HepG2 (cell line): ENCODE measurements around the gene SDR42E2. TPM values are rescaled to one million over a fixed set of nuclear protein-coding genes. Genes with fewer than 3 reads are reported as not detected.

Experiments
- ASH2L ChIP-seq: fragments of 300-600, 200-600 bp; sonication (generic); IDR thresholded peaks from 2 replicates; pipeline ENCODE4 v1.7.0; 2017; ENCODE audit warnings: low read depth, mild to moderate bottlenecking, moderate library complexity, mixed read lengths, low read length; ENCODE audit not compliant: insufficient read length
- GABPB1 ChIP-seq: IDR thresholded peaks from 2 replicates; pipeline ENCODE4 v1.6.1; 2016; ENCODE audit warnings: mild to moderate bottlenecking, missing genetic modification reagents, moderate library complexity, missing compliant biosample characterization
- GLI4 ChIP-seq: sonication (generic); formaldehyde crosslinking; IDR thresholded peaks from 2 replicates; pipeline ENCODE4 v1.5.1; 2020; ENCODE audit warnings: missing genetic modification reagents, mild to moderate bottlenecking, moderate library complexity, borderline replicate concordance
- HIVEP1 ChIP-seq: sonication (generic); formaldehyde crosslinking; IDR thresholded peaks from 2 replicates; pipeline ENCODE4 v1.4.0; 2020; ENCODE audit warnings: mild to moderate bottlenecking, missing genetic modification reagents
- KDM4B ChIP-seq: sonication (generic); formaldehyde crosslinking; IDR thresholded peaks from 2 replicates; pipeline ENCODE4 v1.4.0; 2020; ENCODE audit warnings: missing genetic modification reagents
- KMT2B ChIP-seq: IDR thresholded peaks from 2 replicates; pipeline ENCODE4 v1.6.1; 2016; ENCODE audit warnings: missing genetic modification reagents, missing compliant biosample characterization
- MXD1 ChIP-seq: sonication (generic); formaldehyde crosslinking; IDR thresholded peaks from 2 replicates; pipeline ENCODE4 v1.4.0; 2020; ENCODE audit warnings: mild to moderate bottlenecking, missing genetic modification reagents
- RCOR2 ChIP-seq: IDR thresholded peaks from 2 replicates; pipeline ENCODE4 v1.6.1; 2016; ENCODE audit warnings: missing biosample characterization, missing genetic modification reagents
- SOX6 ChIP-seq, 2 experiments: fragments of 450-650 bp in 1 of 2; sonication (generic) in 1 of 2; formaldehyde crosslinking in 1 of 2; IDR thresholded peaks; 2 replicates each; pipeline versions ENCODE4 v1.4.0 to v1.6.1; 2017 to 2020; ENCODE audit warnings: antibody characterized with exemption in 1 of 2, mild to moderate bottlenecking in 1 of 2, missing genetic modification reagents in 1 of 2
- TCF7L2 ChIP-seq: IDR thresholded peaks from 2 replicates; pipeline ENCODE4 v1.6.1; 2011; ENCODE audit warnings: mild to moderate bottlenecking, low read depth, low read length, moderate library complexity
- THAP7 ChIP-seq: sonication (generic); formaldehyde crosslinking; IDR thresholded peaks from 2 replicates; pipeline ENCODE4 v1.8.1; 2023; ENCODE audit warnings: mild to moderate bottlenecking, missing genetic modification reagents
- U2AF1 ChIP-seq: fragments of 200-400 bp; formaldehyde crosslinking; optimal IDR thresholded peaks from 2 replicates; pipeline ENCODE3; 2017; ENCODE audit warnings: mild to moderate bottlenecking, low read depth, low read length
- ZBTB10 ChIP-seq: sonication (generic); formaldehyde crosslinking; IDR thresholded peaks from 2 replicates; pipeline ENCODE4 v1.4.0; 2020; ENCODE audit warnings: missing genetic modification reagents, borderline replicate concordance
- ZNF264 ChIP-seq: sonication (generic); formaldehyde crosslinking; IDR thresholded peaks from 2 replicates; pipeline ENCODE4 v1.4.0; 2020; ENCODE audit warnings: missing genetic modification reagents
- ZNF446 ChIP-seq: sonication (generic); formaldehyde crosslinking; IDR thresholded peaks from 2 replicates; pipeline ENCODE4 v1.5.0; 2020; ENCODE audit warnings: mild to moderate bottlenecking, missing genetic modification reagents
- ZNF768 ChIP-seq: sonication (generic); formaldehyde crosslinking; IDR thresholded peaks from 2 replicates; pipeline ENCODE4 v1.4.0; 2020; ENCODE audit warnings: missing genetic modification reagents
- ZSCAN12 ChIP-seq: sonication (generic); formaldehyde crosslinking; IDR thresholded peaks from 2 replicates; pipeline ENCODE4 v1.9.0; 2021; ENCODE audit warnings: mild to moderate bottlenecking, missing genetic modification reagents
- ZSCAN29 ChIP-seq: sonication (generic); formaldehyde crosslinking; conservative IDR thresholded peaks from 2 replicates; pipeline ENCODE4 v1.4.0; 2020; ENCODE audit warnings: mild to moderate bottlenecking, missing genetic modification reagents
- polyA plus RNA-seq, 8 experiments: library from polyadenylated mRNA; depleted of rRNA in 3 of 8; stranded (reverse) in 7 of 8; unstranded in 1 of 8; fragments of >200 nt; fragmentation: Illumina TruSeq in 4 of 8; extraction: Trizol in 4 of 8; gene quantifications; 2 replicates each; pipeline versions ENCODE4 v1.2.1 to v1.2.3, GENCODE V29; 2011 to 2016; ENCODE audit warnings: low read depth in 4 of 8, missing spikeins in 1 of 8, mixed read lengths in 1 of 8; ENCODE audit not compliant: insufficient read depth in 1 of 8
- total RNA-seq, 5 experiments: library from RNA; depleted of rRNA; stranded (reverse); fragments of >200 nt; fragmentation: Illumina TruSeq; extraction: Trizol; gene quantifications; 2 replicates each; pipeline ENCODE4 v1.2.3, GENCODE V29; 2016; ENCODE audit warnings: low read depth in 1 of 5
- TF ChIP-seq, protein P1 (sequence below): sonication (generic); formaldehyde crosslinking; IDR thresholded peaks from 2 replicates; pipeline ENCODE4 v1.4.0; 2020; ENCODE audit warnings: missing genetic modification reagents, borderline replicate concordance
- TF ChIP-seq, protein P2 (sequence below): sonication (generic); formaldehyde crosslinking; IDR thresholded peaks from 2 replicates; pipeline ENCODE4 v1.9.0; 2021; ENCODE audit warnings: missing genetic modification reagents, borderline replicate concordance

Gene SDR42E2
- total and polyA plus RNA-seq, 2 of the 13 experiments (the other 11 are each of a cell fraction or from before 2014, with no cell fraction given), result 0.05 to 0.11 TPM

DNA sequence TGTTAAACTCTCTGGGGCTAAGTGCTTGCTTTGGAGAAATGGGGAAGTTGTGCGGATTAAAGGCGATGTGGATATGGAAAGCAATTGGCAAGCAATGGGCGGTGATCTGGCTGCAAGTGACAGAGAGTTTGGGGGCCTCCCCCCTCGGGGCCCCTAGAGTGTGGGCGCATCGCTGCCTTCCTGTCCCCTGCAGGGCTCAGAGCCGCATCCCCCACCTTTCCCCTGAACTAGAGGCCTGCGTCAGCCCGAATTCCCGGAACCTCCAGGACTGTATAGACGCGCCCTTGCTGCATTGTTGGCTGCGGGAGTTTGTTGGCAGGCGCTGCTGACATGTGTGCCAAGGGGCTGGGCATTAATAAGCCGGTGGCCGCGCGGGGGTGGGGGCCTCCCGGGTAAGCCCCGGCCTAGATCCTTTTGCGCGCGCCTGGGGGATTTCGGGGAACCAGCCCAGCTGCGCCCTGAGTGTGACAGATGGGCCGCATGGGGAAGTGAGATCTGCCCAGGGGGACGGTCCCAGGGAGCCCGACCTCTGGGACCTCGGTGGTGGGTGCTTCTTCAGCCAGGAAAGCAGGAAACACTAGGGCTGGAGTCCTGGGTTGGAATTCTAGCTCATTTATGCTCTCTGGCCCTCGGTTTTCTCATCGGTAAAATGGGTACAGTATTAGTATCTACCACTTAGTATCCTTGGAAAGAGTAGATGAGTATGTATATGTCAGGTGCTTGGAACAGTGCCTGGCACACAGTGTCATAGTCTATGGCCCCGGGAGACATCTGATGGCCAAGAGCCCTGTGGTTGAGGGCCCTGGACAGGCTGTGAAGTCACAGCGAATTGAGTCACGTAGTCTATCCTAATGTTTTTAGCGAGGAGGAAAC lies 44.8 kb downstream of the SDR42E2 start (continued):
- TF ChIP-seq RCOR2 (CRISPR knock-in tag), result peak; percentile 20; the same call in 1 of the 2 replicates
- peak; percentile 55; the same call in 1 of the 2 replicates for TF ChIP-seq ZBTB10 (CRISPR knock-in tag)
- TF ChIP-seq, protein P1, sequence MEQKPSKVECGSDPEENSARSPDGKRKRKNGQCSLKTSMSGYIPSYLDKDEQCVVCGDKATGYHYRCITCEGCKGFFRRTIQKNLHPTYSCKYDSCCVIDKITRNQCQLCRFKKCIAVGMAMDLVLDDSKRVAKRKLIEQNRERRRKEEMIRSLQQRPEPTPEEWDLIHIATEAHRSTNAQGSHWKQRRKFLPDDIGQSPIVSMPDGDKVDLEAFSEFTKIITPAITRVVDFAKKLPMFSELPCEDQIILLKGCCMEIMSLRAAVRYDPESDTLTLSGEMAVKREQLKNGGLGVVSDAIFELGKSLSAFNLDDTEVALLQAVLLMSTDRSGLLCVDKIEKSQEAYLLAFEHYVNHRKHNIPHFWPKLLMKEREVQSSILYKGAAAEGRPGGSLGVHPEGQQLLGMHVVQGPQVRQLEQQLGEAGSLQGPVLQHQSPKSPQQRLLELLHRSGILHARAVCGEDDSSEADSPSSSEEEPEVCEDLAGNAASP, result no peak
- TF ChIP-seq KMT2B (CRISPR knock-in tag), result 0 out of 2 replicates have a peak, but pooled peaks have one; percentile 2
- no peak for TF ChIP-seq ZNF446 (CRISPR knock-in tag)
- TF ChIP-seq, protein P2, sequence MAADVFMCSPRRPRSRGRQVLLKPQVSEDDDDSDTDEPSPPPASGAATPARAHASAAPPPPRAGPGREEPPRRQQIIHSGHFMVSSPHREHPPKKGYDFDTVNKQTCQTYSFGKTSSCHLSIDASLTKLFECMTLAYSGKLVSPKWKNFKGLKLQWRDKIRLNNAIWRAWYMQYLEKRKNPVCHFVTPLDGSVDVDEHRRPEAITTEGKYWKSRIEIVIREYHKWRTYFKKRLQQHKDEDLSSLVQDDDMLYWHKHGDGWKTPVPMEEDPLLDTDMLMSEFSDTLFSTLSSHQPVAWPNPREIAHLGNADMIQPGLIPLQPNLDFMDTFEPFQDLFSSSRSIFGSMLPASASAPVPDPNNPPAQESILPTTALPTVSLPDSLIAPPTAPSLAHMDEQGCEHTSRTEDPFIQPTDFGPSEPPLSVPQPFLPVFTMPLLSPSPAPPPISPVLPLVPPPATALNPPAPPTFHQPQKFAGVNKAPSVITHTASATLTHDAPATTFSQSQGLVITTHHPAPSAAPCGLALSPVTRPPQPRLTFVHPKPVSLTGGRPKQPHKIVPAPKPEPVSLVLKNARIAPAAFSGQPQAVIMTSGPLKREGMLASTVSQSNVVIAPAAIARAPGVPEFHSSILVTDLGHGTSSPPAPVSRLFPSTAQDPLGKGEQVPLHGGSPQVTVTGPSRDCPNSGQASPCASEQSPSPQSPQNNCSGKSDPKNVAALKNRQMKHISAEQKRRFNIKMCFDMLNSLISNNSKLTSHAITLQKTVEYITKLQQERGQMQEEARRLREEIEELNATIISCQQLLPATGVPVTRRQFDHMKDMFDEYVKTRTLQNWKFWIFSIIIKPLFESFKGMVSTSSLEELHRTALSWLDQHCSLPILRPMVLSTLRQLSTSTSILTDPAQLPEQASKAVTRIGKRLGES (CRISPR knock-in tag), result no peak
- TF ChIP-seq GABPB1 (CRISPR knock-in tag), result no peak
- TF ChIP-seq U2AF1, result peak; percentile 27
- no peak for TF ChIP-seq SOX6 (IDR thresholded peaks at IDR 0.05)
- peak; percentile 46; the same call in 1 of the 2 replicates for TF ChIP-seq SOX6 (CRISPR knock-in tag; IDR thresholded peaks at IDR 0.05)
- no peak for TF ChIP-seq KDM4B (CRISPR knock-in tag)
- TF ChIP-seq HIVEP1 (CRISPR knock-in tag), result peak; percentile 58; the same call in 1 of the 2 replicates
- peak; percentile 33; the same call in 1 of the 2 replicates for TF ChIP-seq ZNF768 (CRISPR knock-in tag)
- TF ChIP-seq ASH2L, result peak; percentile 46
- 0 out of 2 replicates have a peak, but pooled peaks have one; percentile 33 for TF ChIP-seq ZNF264 (CRISPR knock-in tag)
- 0 out of 2 replicates have a peak, but pooled peaks have one; percentile 52 for TF ChIP-seq MXD1 (CRISPR knock-in tag)
- peak; percentile 100 for TF ChIP-seq ZSCAN29 (CRISPR knock-in tag)
- no peak for TF ChIP-seq ZSCAN12 (CRISPR knock-in tag)
- TF ChIP-seq THAP7 (CRISPR knock-in tag), result peak; percentile 64; the same call in 1 of the 2 replicates
- TF ChIP-seq TCF7L2, result no peak
- peak; percentile 49; the same call in 1 of the 2 replicates for TF ChIP-seq GLI4
